Esophagus muscularis mucosa (tissue), 4 donors: ENCODE measurements around the gene LIMS1. TPM values are rescaled to one million over a fixed set of nuclear protein-coding genes. Genes with fewer than 3 reads are reported as not detected.

Experiments used
- DNase-seq: peaks from one replicate; pipeline ENCODE4 v3.0.0-alpha.2; 2017; ENCODE audit errors: extremely low spot score
- H3K27ac ChIP-seq, 4 donors: fragments of 200-600 bp; sonication (generic); replicated peaks in 1 of 4; 1 replicate in 3 of 4; 2 replicates in 1 of 4; pipeline ENCODE4 v1.5.1; 2016 to 2019; ENCODE audit warnings: mild to moderate bottlenecking in 1 of 4
- H3K27me3 ChIP-seq, 4 donors: fragments of 200-600 bp; sonication (generic); one replicate each; pipeline versions ENCODE4 v1.5.1 to v1.6.0; 2016 to 2019
- H3K36me3 ChIP-seq, 4 donors: fragments of 200-600 bp; sonication (generic); one replicate each; pipeline ENCODE4 v1.5.1; 2016 to 2019
- H3K4me1 ChIP-seq, 4 donors: fragments of 200-600 bp; sonication (generic); one replicate each; pipeline ENCODE4 v1.5.1; 2016 to 2019
- H3K4me3 ChIP-seq, 4 donors: fragments of 200-600 bp; sonication (generic); 1 replicate in 2 of 4; 2 replicates in 2 of 4; pipeline ENCODE4 v1.5.1; 2016 to 2019; ENCODE audit warnings: mild to moderate bottlenecking in 4 of 4, moderate library complexity in 1 of 4
- H3K9me3 ChIP-seq, 4 donors: fragments of 200-600 bp; sonication (generic); 1 replicate in 3 of 4; 2 replicates in 1 of 4; pipeline ENCODE4 v1.5.1; 2016 to 2019
- EP300 ChIP-seq: sonication (generic); formaldehyde crosslinking; IDR thresholded peaks from one replicate; pipeline ENCODE4 v1.6.1; 2017; ENCODE audit warnings: antibody characterized with exemption
- POLR2A ChIP-seq: fragments of 450-650 bp; IDR thresholded peaks from one replicate; pipeline ENCODE4 v1.6.1; 2017; ENCODE audit warnings: antibody characterized with exemption, moderate library complexity, mild to moderate bottlenecking, low read depth
- POLR2AphosphoS5 ChIP-seq, 2 donors: sonication (generic); formaldehyde crosslinking; IDR thresholded peaks; one replicate each; pipeline ENCODE4 v1.6.1; 2017; ENCODE audit warnings: antibody characterized with exemption in 2 of 2
- WGBS: methylation state at CpG from one replicate; pipeline ENCODE4 v1.1.5; 2018; 5-methylcytosine and 5-hydroxymethylcytosine counted together
- intact Hi-C: fragments of 100-400 bp; cut with DNase I; formaldehyde crosslinking; loops from one replicate; pipeline ENCODE4 v1.15.1; 2023
- total RNA-seq, 4 donors: library from RNA; depleted of rRNA; stranded (reverse); fragments of >200 nt; gene quantifications; one replicate each; pipeline versions ENCODE4 v1.1.0 to v1.2.1, GENCODE V29; 2016
- TF ChIP-seq, protein P1 (sequence below), 3 experiments: fragments of 200-600 bp in 2 of 3; fragments of 450-650 bp in 1 of 3; sonication (generic) in 2 of 3; IDR thresholded peaks; one replicate each; pipeline ENCODE4 v1.5.1; 2017 to 2019; ENCODE audit warnings: antibody characterized with exemption in 3 of 3, mild to moderate bottlenecking in 2 of 3, moderate library complexity in 1 of 3

LIMS1 gene
- total RNA-seq, 4 donors from 2014 or later, result 71.0 to 141 (median 123) TPM

DNA sequence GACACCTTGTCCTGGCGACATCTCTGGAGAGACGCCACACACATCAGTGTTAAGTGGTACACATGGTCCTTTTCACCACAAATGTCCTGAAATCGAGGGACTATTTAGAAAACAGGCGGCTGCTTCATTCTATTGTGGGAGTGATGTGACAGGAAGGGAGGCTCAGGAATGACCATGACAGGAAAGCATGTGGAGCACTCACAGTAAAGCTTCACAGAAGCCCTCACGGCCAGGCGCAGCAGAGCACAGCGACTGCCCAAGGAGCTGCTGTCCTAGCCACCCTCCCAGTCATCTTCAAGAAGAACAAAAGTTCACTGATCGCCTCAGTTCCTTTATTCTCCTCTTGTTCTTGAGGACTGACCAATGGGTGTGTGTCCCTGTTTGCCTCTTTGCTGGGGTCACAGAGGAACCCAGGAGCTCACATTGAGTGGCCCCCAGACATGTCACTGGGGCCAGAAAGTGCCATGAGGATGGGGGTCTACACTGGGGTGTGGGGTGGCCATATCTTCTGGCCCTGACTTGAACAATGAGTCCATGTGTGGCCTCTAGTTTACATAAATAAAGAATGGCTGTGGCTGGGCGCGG is 100.4 kb downstream of the LIMS1 start:
- H3K27ac ChIP-seq, result peak overlapping the region in 3 of 4 donors; percentile 26 to 59 (median 53)
- H3K4me1 ChIP-seq, result peaks cover 60 to 87% (median 82%) of the 10 kb centered on the region in 4 donors
- H3K9me3 ChIP-seq, result no peaks in the 10 kb centered on the region
- H3K4me3 ChIP-seq, result no peak overlapping the region
- H3K27me3 ChIP-seq, result no peaks in the 10 kb centered on the region
- TF ChIP-seq POLR2AphosphoS5 (IDR thresholded peaks at IDR 0.05), result no peak
- TF ChIP-seq, protein P1, sequence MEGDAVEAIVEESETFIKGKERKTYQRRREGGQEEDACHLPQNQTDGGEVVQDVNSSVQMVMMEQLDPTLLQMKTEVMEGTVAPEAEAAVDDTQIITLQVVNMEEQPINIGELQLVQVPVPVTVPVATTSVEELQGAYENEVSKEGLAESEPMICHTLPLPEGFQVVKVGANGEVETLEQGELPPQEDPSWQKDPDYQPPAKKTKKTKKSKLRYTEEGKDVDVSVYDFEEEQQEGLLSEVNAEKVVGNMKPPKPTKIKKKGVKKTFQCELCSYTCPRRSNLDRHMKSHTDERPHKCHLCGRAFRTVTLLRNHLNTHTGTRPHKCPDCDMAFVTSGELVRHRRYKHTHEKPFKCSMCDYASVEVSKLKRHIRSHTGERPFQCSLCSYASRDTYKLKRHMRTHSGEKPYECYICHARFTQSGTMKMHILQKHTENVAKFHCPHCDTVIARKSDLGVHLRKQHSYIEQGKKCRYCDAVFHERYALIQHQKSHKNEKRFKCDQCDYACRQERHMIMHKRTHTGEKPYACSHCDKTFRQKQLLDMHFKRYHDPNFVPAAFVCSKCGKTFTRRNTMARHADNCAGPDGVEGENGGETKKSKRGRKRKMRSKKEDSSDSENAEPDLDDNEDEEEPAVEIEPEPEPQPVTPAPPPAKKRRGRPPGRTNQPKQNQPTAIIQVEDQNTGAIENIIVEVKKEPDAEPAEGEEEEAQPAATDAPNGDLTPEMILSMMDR (IDR thresholded peaks at IDR 0.05), result no peak
- TF ChIP-seq EP300, result no peak
- no peak for TF ChIP-seq POLR2A
- no peaks in the 10 kb centered on the region for H3K36me3 ChIP-seq
- 75% methylated on average over 8 of the region's 10 CpGs for WGBS
- DNase-seq, result no peak
- intact Hi-C loops, result loop anchor here (5.0 kb wide), 1 partner anchor 42 kb away; no protein-coding TSS in a partner anchor

DNA sequence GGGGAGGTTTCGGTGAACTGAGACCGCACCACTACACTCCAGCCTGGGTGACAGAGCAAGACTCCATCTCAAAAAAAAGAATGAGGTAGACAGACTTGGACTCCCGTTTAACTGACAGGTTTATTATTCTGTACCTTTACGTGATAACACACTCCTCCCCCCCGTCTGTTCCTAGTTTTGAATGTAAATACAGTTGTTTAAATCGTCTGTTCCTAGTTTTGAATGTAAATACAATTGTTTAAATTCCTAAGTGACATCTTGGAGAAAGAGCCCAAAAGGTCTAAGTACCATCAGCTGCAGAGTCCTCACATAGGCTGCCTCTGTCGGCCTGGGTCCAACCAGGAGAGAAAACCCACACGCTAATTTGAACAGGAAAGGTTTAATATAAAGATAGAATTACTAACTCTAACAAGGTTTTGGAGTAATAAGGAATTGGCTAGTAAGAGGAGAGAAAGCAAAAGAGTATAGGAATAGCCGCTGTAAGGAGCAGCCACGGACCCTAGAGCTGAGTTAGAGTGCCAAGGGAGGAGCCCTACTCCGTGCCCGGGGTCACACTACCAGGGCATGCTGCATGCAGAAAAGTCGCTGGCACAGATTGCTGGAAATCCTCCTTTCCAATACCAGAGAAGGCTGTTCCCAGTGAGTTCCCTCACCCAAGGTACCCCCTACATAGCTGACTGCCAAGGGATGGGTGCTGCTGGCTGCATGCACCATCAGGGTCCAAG is 101.5 kb downstream of the LIMS1 start:
- DNase-seq, result no peak
- peaks cover 60 to 95% (median 88%) of the 10 kb centered on the region in 4 donors for H3K4me1 ChIP-seq
- no peak overlapping the region for H3K4me3 ChIP-seq
- H3K36me3 ChIP-seq, result no peaks in the 10 kb centered on the region
- peak overlapping the region; percentile 49 to 69 (median 54) for H3K27ac ChIP-seq
- H3K9me3 ChIP-seq, result no peaks in the 10 kb centered on the region
- no peak for TF ChIP-seq EP300
- TF ChIP-seq POLR2A, result no peak
- no peak for TF ChIP-seq POLR2AphosphoS5 (IDR thresholded peaks at IDR 0.05)
- TF ChIP-seq, protein P1 (IDR thresholded peaks at IDR 0.05), result no peak
- intact Hi-C loops, result loop anchor here (5.0 kb wide), 1 partner anchor 43 kb away; no protein-coding TSS in a partner anchor
- H3K27me3 ChIP-seq, result no peaks in the 10 kb centered on the region
- 64% methylated on average over 13 of the region's 13 CpGs for WGBS

DNA sequence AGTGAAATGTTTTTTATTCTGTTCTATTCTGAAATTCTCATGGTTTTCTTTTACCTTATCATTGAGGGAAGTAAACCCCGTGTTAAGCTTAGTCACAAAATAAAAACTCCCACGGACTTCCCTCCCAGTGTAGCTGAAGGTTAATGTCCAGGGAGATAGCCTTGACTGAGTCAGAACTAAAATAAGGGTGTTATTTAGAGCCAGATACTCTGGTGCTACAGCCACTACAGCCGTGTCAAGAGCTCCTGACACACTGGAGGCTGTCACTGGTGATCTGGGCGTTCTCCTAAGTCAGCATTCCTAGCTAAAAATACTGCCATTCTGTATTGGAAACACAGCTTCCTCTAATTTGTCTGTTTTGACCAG is 103.0 kb downstream of the LIMS1 start:
- TF ChIP-seq POLR2A (no peak), POLR2AphosphoS5 (IDR thresholded peaks at IDR 0.05) (peak; percentile 44 to 68)
- no peak for DNase-seq
- peak overlapping the region; percentile 49 to 69 (median 54) for H3K27ac ChIP-seq
- no peak overlapping the region for H3K4me3 ChIP-seq
- peaks cover 67 to 90% (median 86%) of the 10 kb centered on the region in 4 donors for H3K4me1 ChIP-seq
- H3K27me3 ChIP-seq, result no peaks in the 10 kb centered on the region
- intact Hi-C loops, result loop anchor here (5.0 kb wide), 1 partner anchor 45 kb away; no protein-coding TSS in a partner anchor
- no peaks in the 10 kb centered on the region for H3K36me3 ChIP-seq
- H3K9me3 ChIP-seq, result no peaks in the 10 kb centered on the region
- WGBS, result 4% methylated on average over 3 of the region's 4 CpGs

DNA sequence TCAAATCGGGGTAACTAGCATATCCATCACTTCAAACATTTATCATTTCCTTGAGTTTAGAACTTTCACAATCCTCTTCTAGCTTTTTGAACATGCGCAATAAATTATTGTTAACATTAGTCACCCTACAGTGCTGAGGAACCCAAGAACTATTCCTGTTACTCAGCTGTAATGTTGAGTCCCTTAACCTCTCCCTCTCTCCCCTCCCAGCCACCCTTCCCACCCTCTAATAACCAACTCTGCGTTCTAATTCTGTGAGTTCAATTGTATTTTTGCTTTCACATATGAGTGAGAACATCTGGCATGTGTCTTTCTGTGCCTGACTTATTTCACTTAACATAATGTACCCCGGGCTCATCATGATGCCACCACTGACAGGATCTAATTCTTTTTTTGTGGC is 106.5 kb downstream of the LIMS1 start:
- 54% methylated on average over 4 of the region's 4 CpGs for WGBS
- no peak overlapping the region for H3K4me3 ChIP-seq
- H3K9me3 ChIP-seq, result no peaks in the 10 kb centered on the region
- peaks cover 47 to 55% (median 51%) of the 10 kb centered on the region in 4 donors for H3K4me1 ChIP-seq
- TF ChIP-seq, protein P1 (IDR thresholded peaks at IDR 0.05), result no peak
- no peak for TF ChIP-seq EP300
- TF ChIP-seq POLR2A, result no peak
- TF ChIP-seq POLR2AphosphoS5 (IDR thresholded peaks at IDR 0.05), result no peak
- no peak for DNase-seq
- H3K27ac ChIP-seq, result peak overlapping the region in 1 of 4 donors; percentile 7
- H3K27me3 ChIP-seq, result no peaks in the 10 kb centered on the region
- H3K36me3 ChIP-seq, result no peaks in the 10 kb centered on the region
- intact Hi-C loops, result no loop called here

DNA sequence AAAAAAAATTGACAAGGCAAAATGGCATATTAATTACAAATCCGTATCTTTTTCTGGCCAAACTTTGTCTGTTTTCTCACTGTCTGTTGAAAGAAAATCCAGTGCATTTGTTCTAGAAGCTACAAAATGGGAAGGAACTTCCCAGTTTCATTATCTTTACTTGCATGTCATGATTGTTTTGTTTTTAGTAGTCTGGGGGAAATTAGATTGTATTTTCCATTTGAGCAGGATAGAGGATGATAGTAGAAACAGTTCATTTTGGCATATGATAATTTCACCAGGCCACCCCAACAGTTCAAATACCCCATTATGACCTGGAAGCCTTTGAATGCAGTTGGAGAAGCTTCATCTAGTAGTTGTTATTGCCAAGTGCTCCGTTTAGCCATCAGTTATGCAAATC is 107.5 kb downstream of the LIMS1 start:
- 61% methylated on average over 2 of the region's 2 CpGs for WGBS
- intact Hi-C loops, result no loop called here
- H3K4me1 ChIP-seq, result peaks cover 37 to 45% (median 41%) of the 10 kb centered on the region in 4 donors

More for the DNA sequence above, 107.5 kb downstream of the LIMS1 start:
- DNase-seq, result no peak
- Histone ChIP-seq H3K36me3 (no peaks in the 10 kb centered on the region), H3K27ac (no peak overlapping the region), H3K27me3 (no peaks in the 10 kb centered on the region), H3K4me3 (no peak overlapping the region), H3K9me3 (no peaks in the 10 kb centered on the region)
- TF ChIP-seq, protein P1 (IDR thresholded peaks at IDR 0.05), result no peak
- TF ChIP-seq EP300 (no peak), POLR2A (no peak), POLR2AphosphoS5 (IDR thresholded peaks at IDR 0.05) (no peak)
